Panc1 (cell line): ENCODE results near the gene RNF220. TPM values are rescaled to one million over a fixed set of nuclear protein-coding genes. Genes with fewer than 3 reads are reported as not detected.

ENCODE experiments used
- ATAC-seq: fragments of 200-7000 bp; cut with Tn5 transposase; 2 replicates; pipeline ENCODE4 v1.9.1; 2020; ENCODE audit warnings: mild to moderate bottlenecking, moderate library complexity
- BruUV-seq: library from RNA; stranded (reverse); fragments of 400-500 nt; replicated peaks from 2 replicates; lab custom pipeline; 2021; lab: Mats Ljungman, UMichigan
- CTCF ChIA-PET: fragments of 300-600 bp; sonication (Branson Sonifier 250); formaldehyde crosslinking; loops from one replicate; lab custom pipeline; 2022; ENCODE audit warnings: antibody characterized with exemption; lab: Charles Lee
- POLR2A ChIA-PET: fragments of 300-600 bp; sonication (Branson Sonifier 250); formaldehyde crosslinking; loops from one replicate; lab custom pipeline; 2022; ENCODE audit warnings: antibody characterized with exemption; lab: Charles Lee
- DNase-seq: peaks from one replicate; pipeline ENCODE4 v3.0.0-alpha.2; 2010; ENCODE audit warnings: low read depth, low spot score
- H3K27ac ChIP-seq: 2 replicates; pipeline ENCODE4 v1.5.1; 2011; ENCODE audit warnings: mild to moderate bottlenecking, low read length, inconsistent platforms
- H3K27me3 ChIP-seq: fragments of 200-500 bp; sonication (Bioruptor generic); 2 replicates; pipeline ENCODE4 v1.6.0; 2014; ENCODE audit warnings: low read length, inconsistent platforms; ENCODE audit not compliant: control insufficient read depth, insufficient read depth
- H3K36me3 ChIP-seq: fragments of 200-500 bp; sonication (Bioruptor generic); 2 replicates; pipeline ENCODE4 v1.5.1; 2014; ENCODE audit warnings: inconsistent platforms, mild to moderate bottlenecking, low read length, moderate library complexity; ENCODE audit not compliant: control insufficient read depth, insufficient read depth
- H3K4me1 ChIP-seq: 2 replicates; pipeline ENCODE4 v1.5.1; 2011; ENCODE audit warnings: inconsistent platforms, mild to moderate bottlenecking, low read length, moderate library complexity; ENCODE audit not compliant: control insufficient read depth, insufficient read depth
- H3K4me3 ChIP-seq, 2 experiments: 2 replicates each; pipeline ENCODE4 v1.5.1; 2011 to 2012; ENCODE audit warnings: low read depth in 2 of 2, low read length in 2 of 2, mild to moderate bottlenecking in 2 of 2, inconsistent platforms in 1 of 2, moderate library complexity in 1 of 2
- H3K9me3 ChIP-seq: fragments of 200-500 bp; sonication (Bioruptor generic); 2 replicates; pipeline ENCODE4 v1.5.1; 2014; ENCODE audit warnings: low read depth, mild to moderate bottlenecking, inconsistent platforms, low read length, moderate library complexity; ENCODE audit not compliant: control insufficient read depth, insufficient read depth
- CTCF ChIP-seq: fragments of 450-650 bp; IDR thresholded peaks from 2 replicates; pipeline ENCODE4 v1.5.1; 2017; ENCODE audit warnings: mild to moderate bottlenecking
- POLR2AphosphoS5 ChIP-seq: IDR thresholded peaks from 2 replicates; pipeline ENCODE4 v1.6.1; 2012; ENCODE audit warnings: mild to moderate bottlenecking, low read depth, low read length, moderate library complexity
- SIN3A ChIP-seq: IDR thresholded peaks from 2 replicates; pipeline ENCODE4 v1.6.1; 2012; ENCODE audit warnings: low read depth, mild to moderate bottlenecking, low read length, moderate library complexity, borderline replicate concordance; ENCODE audit not compliant: insufficient read depth
- TCF7L2 ChIP-seq: IDR thresholded peaks from 2 replicates; pipeline ENCODE4 v1.6.1; 2011; ENCODE audit warnings: mild to moderate bottlenecking, low read depth, low read length, inconsistent platforms
- in situ Hi-C: cut with HindIII; loops from 2 replicates; pipeline ENCODE4 v1.10.0; 2016; ENCODE audit warnings: low sequenced_read_pairs, low pct_unique_long_range_greater_than_20kb
- intact Hi-C: fragments of 100-400 bp; cut with micrococcal nuclease; formaldehyde crosslinking; loops from one replicate; pipeline ENCODE4 v1.10.0; 2022; ENCODE audit not compliant: unreplicated experiment
- total RNA-seq: library from RNA; stranded (reverse); gene quantifications from one replicate; pipeline ENCODE4 v1.2.1, GENCODE V29; 2021; ENCODE audit not compliant: unreplicated experiment
- TF ChIP-seq, protein P1 (sequence below), 2 experiments: IDR thresholded peaks; 2 replicates each; pipeline ENCODE4 v1.6.1; 2011 to 2012; ENCODE audit warnings: low read depth in 2 of 2, control low read depth in 1 of 2, low read length in 1 of 2, mild to moderate bottlenecking in 1 of 2, moderate library complexity in 1 of 2; ENCODE audit not compliant: insufficient read depth in 1 of 2

Gene RNF220
- total RNA-seq, 1 experiment from 2014 or later = 64.9 TPM

- ATAC-seq (no peak), DNase-seq (no peak)
- no peaks in the 10 kb centered on the region for H3K9me3 ChIP-seq
- H3K4me3 ChIP-seq = no peak overlapping the region
- H3K36me3 ChIP-seq = peaks cover 6% of the 10 kb centered on the region
- TF ChIP-seq TCF7L2 = no peak
- TF ChIP-seq, protein P1, sequence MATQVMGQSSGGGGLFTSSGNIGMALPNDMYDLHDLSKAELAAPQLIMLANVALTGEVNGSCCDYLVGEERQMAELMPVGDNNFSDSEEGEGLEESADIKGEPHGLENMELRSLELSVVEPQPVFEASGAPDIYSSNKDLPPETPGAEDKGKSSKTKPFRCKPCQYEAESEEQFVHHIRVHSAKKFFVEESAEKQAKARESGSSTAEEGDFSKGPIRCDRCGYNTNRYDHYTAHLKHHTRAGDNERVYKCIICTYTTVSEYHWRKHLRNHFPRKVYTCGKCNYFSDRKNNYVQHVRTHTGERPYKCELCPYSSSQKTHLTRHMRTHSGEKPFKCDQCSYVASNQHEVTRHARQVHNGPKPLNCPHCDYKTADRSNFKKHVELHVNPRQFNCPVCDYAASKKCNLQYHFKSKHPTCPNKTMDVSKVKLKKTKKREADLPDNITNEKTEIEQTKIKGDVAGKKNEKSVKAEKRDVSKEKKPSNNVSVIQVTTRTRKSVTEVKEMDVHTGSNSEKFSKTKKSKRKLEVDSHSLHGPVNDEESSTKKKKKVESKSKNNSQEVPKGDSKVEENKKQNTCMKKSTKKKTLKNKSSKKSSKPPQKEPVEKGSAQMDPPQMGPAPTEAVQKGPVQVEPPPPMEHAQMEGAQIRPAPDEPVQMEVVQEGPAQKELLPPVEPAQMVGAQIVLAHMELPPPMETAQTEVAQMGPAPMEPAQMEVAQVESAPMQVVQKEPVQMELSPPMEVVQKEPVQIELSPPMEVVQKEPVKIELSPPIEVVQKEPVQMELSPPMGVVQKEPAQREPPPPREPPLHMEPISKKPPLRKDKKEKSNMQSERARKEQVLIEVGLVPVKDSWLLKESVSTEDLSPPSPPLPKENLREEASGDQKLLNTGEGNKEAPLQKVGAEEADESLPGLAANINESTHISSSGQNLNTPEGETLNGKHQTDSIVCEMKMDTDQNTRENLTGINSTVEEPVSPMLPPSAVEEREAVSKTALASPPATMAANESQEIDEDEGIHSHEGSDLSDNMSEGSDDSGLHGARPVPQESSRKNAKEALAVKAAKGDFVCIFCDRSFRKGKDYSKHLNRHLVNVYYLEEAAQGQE (IDR thresholded peaks at IDR 0.05; ENCODE audit: insufficient read depth in 1 of 2, low read depth in 2 of 2, low read length in 1 of 2) = no peak
- TF ChIP-seq POLR2AphosphoS5 = no peak
- no peak for TF ChIP-seq SIN3A
- no peak for TF ChIP-seq CTCF
- H3K4me1 ChIP-seq = no peaks in the 10 kb centered on the region; the same call in 1 of the 2 replicates
- in situ Hi-C loops (no loop called here), intact Hi-C loops (no loop called here)
- no peak overlapping the region for H3K27ac ChIP-seq
- no peaks in the 10 kb centered on the region for H3K27me3 ChIP-seq
- CTCF ChIA-PET = no interaction called here
- POLR2A ChIA-PET = no interaction called here
- BruUV-seq = no TSS peak
Observed at GRCh38 chr1:44640200-44640853, 235.3 kb downstream of the RNF220 start.

- Histone ChIP-seq H3K4me1 (no peaks in the 10 kb centered on the region; the same call in 1 of the 2 replicates), H3K27ac (no peak overlapping the region), H3K27me3 (no peaks in the 10 kb centered on the region), H3K4me3 (no peak overlapping the region), H3K36me3 (peaks cover 6% of the 10 kb centered on the region), H3K9me3 (no peaks in the 10 kb centered on the region)
- TF ChIP-seq SIN3A (no peak), TCF7L2 (no peak), POLR2AphosphoS5 (no peak), CTCF (no peak)
- TF ChIP-seq, protein P1 (IDR thresholded peaks at IDR 0.05; ENCODE audit: insufficient read depth in 1 of 2, low read depth in 2 of 2, low read length in 1 of 2) = no peak
- in situ Hi-C loops = no loop called here
- CTCF ChIA-PET = interaction anchor here (0.9 kb wide), 1 partner anchor 69 kb away, joined by 3 read pairs; no protein-coding TSS in a partner anchor
- no TSS peak for BruUV-seq
- POLR2A ChIA-PET = interaction anchor here (1.0 to 1.7 kb wide), 3 partner anchors 9 to 80 kb away, joined by 3 to 10 read pairs (median 4); no protein-coding TSS in a partner anchor
- intact Hi-C loops = no loop called here
- no peak for ATAC-seq
- DNase-seq = no peak
Observed at GRCh38 chr1:44641126-44642102, 236.4 kb downstream of the RNF220 start.
